Measurements from ENCODE around the gene PMM2. TPM values are rescaled to one million over a fixed set of nuclear protein-coding genes. Genes with fewer than 3 reads are reported as not detected.

Gene PMM2
- total RNA-seq, 1 experiment from 2014 or later: 53.3 TPM

- H2AFZ ChIP-seq (ENCODE audit: low read depth, low read length, poor library complexity, severe bottlenecking): no peak overlapping the region
- POLR2A ChIA-PET: no interaction called here
Observed at GRCh38 chr16:8804313-8804712, 6.7 kb downstream of the PMM2 start.

GRCh38 chr16:8806272-8806983 is 8.8 kb downstream of the PMM2 start:
- peaks cover 62 to 65% of the 10 kb centered on the region in 2 experiments for H3K36me3 ChIP-seq (ENCODE audit: control insufficient read depth in 1 of 2, insufficient read depth in 2 of 2, low read length in 2 of 2)
- no peak overlapping the region for H3K4me3 ChIP-seq (replicated peaks in 1 of 2; ENCODE audit: low read depth in 1 of 2, low read length in 2 of 2)
- no peaks in the 10 kb centered on the region for H3K4me1 ChIP-seq (ENCODE audit: control insufficient read depth in 1 of 2, insufficient read depth in 2 of 2, low read length in 2 of 2)
- ChIA-PET CTCF (no interaction called here), POLR2A (no interaction called here), RAD21 (ENCODE audit: low non-redundant PET in 1 of 2, low total read pairs in 2 of 2, uncharacterized antibody in 2 of 2, unreplicated experiment in 2 of 2) (no interaction called here)
- DNase-seq (ENCODE audit: low read depth, low spot score) (no peak), ATAC-seq (no peak)
- H3K4me2 ChIP-seq (ENCODE audit: low read length): no peak overlapping the region
- no peak overlapping the region for H3K9ac ChIP-seq (ENCODE audit: low read length)
- H3K27ac ChIP-seq (ENCODE audit: low read depth, low read length): no peak overlapping the region
- H3K9me3 ChIP-seq (ENCODE audit: control insufficient read depth in 1 of 2, insufficient read depth in 1 of 2, low read depth in 1 of 2, low read length in 2 of 2): no peaks in the 10 kb centered on the region
- TSS peak; percentile 1 for BruUV-seq (replicated peaks)
- no peak overlapping the region for H2AFZ ChIP-seq (ENCODE audit: low read depth, low read length, poor library complexity, severe bottlenecking)
- H3K79me2 ChIP-seq (ENCODE audit: insufficient read depth, low read length): peaks cover 88% of the 10 kb centered on the region
- no peaks in the 10 kb centered on the region for H3K27me3 ChIP-seq (ENCODE audit: insufficient read depth, low read length)
- intact Hi-C loops (cut with micrococcal nuclease): no loop called here
- H4K20me1 ChIP-seq (ENCODE audit: insufficient read depth): 0 out of 2 replicates have a peak, but pooled peaks cover 6% of the 10 kb centered on the region
- TF ChIP-seq YY1 (IDR thresholded peaks at IDR 0.05; ENCODE audit: extremely low read depth, insufficient replicate concordance, low read depth, low read length) (no peak), REST (IDR thresholded peaks at IDR 0.05; ENCODE audit: low read depth) (no peak), RAD21 (IDR thresholded peaks at IDR 0.05; ENCODE audit: low read depth) (no peak), MAX (IDR thresholded peaks at IDR 0.05) (no peak), ZBTB33 (IDR thresholded peaks at IDR 0.05; ENCODE audit: extremely low read depth, insufficient replicate concordance, low read length) (no peak), CBX3 (IDR thresholded peaks at IDR 0.05; ENCODE audit: low read depth) (no peak)
- no peaks in the 10 kb centered on the region for H3K9me2 ChIP-seq (ENCODE audit: insufficient read depth)

More at GRCh38 chr16:8804313-8804712, 6.7 kb downstream of the PMM2 start:
- H3K36me3 ChIP-seq (ENCODE audit: control insufficient read depth in 1 of 2, insufficient read depth in 2 of 2, low read length in 2 of 2): peaks cover 60 to 63% of the 10 kb centered on the region in 2 experiments
- no peaks in the 10 kb centered on the region for H3K9me3 ChIP-seq (ENCODE audit: control insufficient read depth in 1 of 2, insufficient read depth in 1 of 2, low read depth in 1 of 2, low read length in 2 of 2)
- H3K9ac ChIP-seq (ENCODE audit: low read length): no peak overlapping the region
- no peak overlapping the region for H3K27ac ChIP-seq (ENCODE audit: low read depth, low read length)
- H3K79me2 ChIP-seq (ENCODE audit: insufficient read depth, low read length): peaks cover 100% of the 10 kb centered on the region
- TF ChIP-seq ATF3 (IDR thresholded peaks at IDR 0.05) (no peak), CEBPB (IDR thresholded peaks at IDR 0.05; ENCODE audit: low read depth) (no peak), EZH2phosphoT487 (IDR thresholded peaks at IDR 0.05; ENCODE audit: borderline replicate concordance) (no peak), EGR1 (IDR thresholded peaks at IDR 0.05; ENCODE audit: low read depth) (no peak), SP1 (IDR thresholded peaks at IDR 0.05; ENCODE audit: low read depth) (no peak), JUND (IDR thresholded peaks at IDR 0.05) (no peak), CBX3 (IDR thresholded peaks at IDR 0.05; ENCODE audit: low read depth) (no peak), ZFX (IDR thresholded peaks at IDR 0.05) (no peak), RAD21 (IDR thresholded peaks at IDR 0.05; ENCODE audit: low read depth) (no peak)
- no peak for DNase-seq (ENCODE audit: low read depth, low spot score)
- H3K4me1 ChIP-seq (ENCODE audit: control insufficient read depth in 1 of 2, insufficient read depth in 2 of 2, low read length in 2 of 2): peaks cover 2 to 4% of the 10 kb centered on the region in 2 experiments; a peak in 3 of 4 replicates
- intact Hi-C loops (cut with micrococcal nuclease): no loop called here
- H3K9me2 ChIP-seq (ENCODE audit: insufficient read depth): no peaks in the 10 kb centered on the region
- ATAC-seq: no peak
- ChIA-PET CTCF (no interaction called here), RAD21 (ENCODE audit: low non-redundant PET in 1 of 2, low total read pairs in 2 of 2, uncharacterized antibody in 2 of 2, unreplicated experiment in 2 of 2) (no interaction called here)
- H3K4me3 ChIP-seq (replicated peaks in 1 of 2; ENCODE audit: low read depth in 1 of 2, low read length in 2 of 2): no peak overlapping the region
- BruUV-seq (replicated peaks): no TSS peak
- H3K4me2 ChIP-seq (ENCODE audit: low read length): no peak overlapping the region
- H3K27me3 ChIP-seq (ENCODE audit: insufficient read depth, low read length): no peaks in the 10 kb centered on the region
- H4K20me1 ChIP-seq (ENCODE audit: insufficient read depth): peaks cover 9% of the 10 kb centered on the region; the same call in 1 of the 2 replicates

All from HCT116 (cell line).